SJSA1 (cell line): ENCODE measurements around the gene TICRR. TPM values are rescaled to one million over a fixed set of nuclear protein-coding genes. Genes with fewer than 3 reads are reported as not detected.

ENCODE experiments used
- DNase-seq, 2 experiments: peaks; one replicate each; pipeline ENCODE4 v3.0.0-alpha.2; 2015 to 2020; ENCODE audit warnings: low spot score in 2 of 2, low read depth in 1 of 2
- H3K27ac ChIP-seq: fragments of 250-450 bp; sonication (Bioruptor Pico); 2 replicates; pipeline ENCODE4 v1.5.1; 2020; ENCODE audit warnings: mild to moderate bottlenecking, moderate library complexity
- H3K27me3 ChIP-seq: fragments of 250-450 bp; sonication (Bioruptor Pico); replicated peaks from 2 replicates; pipeline ENCODE4 v1.5.1; 2020; ENCODE audit warnings: mild to moderate bottlenecking, moderate library complexity
- H3K36me3 ChIP-seq: fragments of 250-450 bp; sonication (Bioruptor Pico); 2 replicates; pipeline ENCODE4 v1.5.1; 2020; ENCODE audit warnings: mild to moderate bottlenecking
- H3K4me1 ChIP-seq: fragments of 250-450 bp; sonication (Bioruptor Pico); replicated peaks from 2 replicates; pipeline ENCODE4 v1.6.1; 2021; ENCODE audit warnings: mild to moderate bottlenecking
- H3K4me3 ChIP-seq: fragments of 250-450 bp; sonication (Bioruptor Pico); 2 replicates; pipeline ENCODE4 v1.5.1; 2020; ENCODE audit warnings: mild to moderate bottlenecking
- H3K9me3 ChIP-seq: fragments of 250-450 bp; sonication (Bioruptor Pico); replicated peaks from 2 replicates; pipeline ENCODE4 v1.5.1; 2020; ENCODE audit warnings: mild to moderate bottlenecking
- total RNA-seq: library from RNA; depleted of rRNA; stranded (reverse); fragments of >200 nt; shearing (Covaris generic); gene quantifications from 2 replicates; pipeline ENCODE4 v1.2.3, GENCODE V29; 2014

The TICRR gene
- total RNA-seq, 1 experiment from 2014 or later = 10.5 TPM

GRCh38 chr15:89660556-89660955 is 85.3 kb downstream of the TICRR start:
- no peak for DNase-seq
- Histone ChIP-seq H3K36me3 (no peaks in the 10 kb centered on the region), H3K4me3 (no peak overlapping the region), H3K4me1 (peaks cover 26% of the 10 kb centered on the region), H3K27me3 (no peaks in the 10 kb centered on the region), H3K9me3 (no peaks in the 10 kb centered on the region; the same call in 1 of the 2 replicates), H3K27ac (no peak overlapping the region)

- DNase-seq = peak; percentile 72 to 89
- peaks cover 29% of the 10 kb centered on the region for H3K4me1 ChIP-seq
- H3K9me3 ChIP-seq = no peaks in the 10 kb centered on the region; the same call in 1 of the 2 replicates
- no peaks in the 10 kb centered on the region for H3K36me3 ChIP-seq
- H3K27me3 ChIP-seq = no peaks in the 10 kb centered on the region
- peak overlapping the region; percentile 72 for H3K27ac ChIP-seq
- H3K4me3 ChIP-seq = peak overlapping the region; percentile 17; the same call in 1 of the 2 replicates
Observed at GRCh38 chr15:89662893-89663626, 87.8 kb downstream of the TICRR start.

GRCh38 chr15:89664441-89665350 is 89.4 kb downstream of the TICRR start:
- Histone ChIP-seq H3K4me3 (no peak overlapping the region), H3K27ac (no peak overlapping the region), H3K4me1 (peaks cover 29% of the 10 kb centered on the region), H3K27me3 (no peaks in the 10 kb centered on the region), H3K36me3 (no peaks in the 10 kb centered on the region), H3K9me3 (no peaks in the 10 kb centered on the region; the same call in 1 of the 2 replicates)
- no peak for DNase-seq

GRCh38 chr15:89665449-89666181 is 90.3 kb downstream of the TICRR start:
- Histone ChIP-seq H3K4me3 (peak overlapping the region; percentile 38), H3K4me1 (peaks cover 29% of the 10 kb centered on the region), H3K9me3 (no peaks in the 10 kb centered on the region; the same call in 1 of the 2 replicates), H3K27me3 (no peaks in the 10 kb centered on the region), H3K36me3 (no peaks in the 10 kb centered on the region), H3K27ac (no peak overlapping the region)
- peak in 1 of 2 experiments; percentile 60 for DNase-seq

- no peak for DNase-seq
- Histone ChIP-seq H3K9me3 (no peaks in the 10 kb centered on the region; the same call in 1 of the 2 replicates), H3K4me3 (no peak overlapping the region; the same call in 1 of the 2 replicates), H3K4me1 (peaks cover 29% of the 10 kb centered on the region), H3K27me3 (no peaks in the 10 kb centered on the region), H3K36me3 (no peaks in the 10 kb centered on the region), H3K27ac (no peak overlapping the region)
Observed at GRCh38 chr15:89666184-89666857, 91.1 kb downstream of the TICRR start.

- no peak for DNase-seq
- Histone ChIP-seq H3K36me3 (no peaks in the 10 kb centered on the region), H3K4me1 (peaks cover 27% of the 10 kb centered on the region), H3K27me3 (no peaks in the 10 kb centered on the region), H3K4me3 (no peak overlapping the region), H3K9me3 (no peaks in the 10 kb centered on the region; the same call in 1 of the 2 replicates), H3K27ac (no peak overlapping the region)
Observed at GRCh38 chr15:89666858-89667705, 91.8 kb downstream of the TICRR start.

- Histone ChIP-seq H3K9me3 (no peaks in the 10 kb centered on the region), H3K4me3 (no peak overlapping the region), H3K36me3 (no peaks in the 10 kb centered on the region), H3K4me1 (peaks cover 22% of the 10 kb centered on the region), H3K27me3 (no peaks in the 10 kb centered on the region), H3K27ac (no peak overlapping the region)
- DNase-seq = no peak
Observed at GRCh38 chr15:89667706-89667960, 92.4 kb downstream of the TICRR start.

- no peaks in the 10 kb centered on the region for H3K36me3 ChIP-seq
- H3K4me1 ChIP-seq = peaks cover 16% of the 10 kb centered on the region
- H3K27ac ChIP-seq = no peak overlapping the region
- no peaks in the 10 kb centered on the region for H3K27me3 ChIP-seq
- no peaks in the 10 kb centered on the region for H3K9me3 ChIP-seq
- DNase-seq = no peak
- H3K4me3 ChIP-seq = no peak overlapping the region
Observed at GRCh38 chr15:89668171-89668570, 92.9 kb downstream of the TICRR start.

- Histone ChIP-seq H3K4me3 (no peak overlapping the region), H3K4me1 (peaks cover 14% of the 10 kb centered on the region)
- no peak for DNase-seq
Observed at GRCh38 chr15:89669309-89669865, 94.1 kb downstream of the TICRR start.

GRCh38 chr15:89669941-89670340 is 94.7 kb downstream of the TICRR start:
- Histone ChIP-seq H3K36me3 (no peaks in the 10 kb centered on the region), H3K27me3 (no peaks in the 10 kb centered on the region), H3K4me1 (peaks cover 13% of the 10 kb centered on the region), H3K9me3 (no peaks in the 10 kb centered on the region), H3K27ac (no peak overlapping the region), H3K4me3 (no peak overlapping the region)
- no peak for DNase-seq

More at GRCh38 chr15:89669309-89669865, 94.1 kb downstream of the TICRR start:
- Histone ChIP-seq H3K36me3 (no peaks in the 10 kb centered on the region), H3K27me3 (no peaks in the 10 kb centered on the region), H3K9me3 (no peaks in the 10 kb centered on the region), H3K27ac (no peak overlapping the region)

- Histone ChIP-seq H3K27ac (no peak overlapping the region), H3K9me3 (no peaks in the 10 kb centered on the region), H3K4me3 (no peak overlapping the region), H3K36me3 (no peaks in the 10 kb centered on the region), H3K27me3 (no peaks in the 10 kb centered on the region), H3K4me1 (peaks cover 2% of the 10 kb centered on the region)
- DNase-seq = no peak
Observed at GRCh38 chr15:89670971-89671560, 95.8 kb downstream of the TICRR start.

GRCh38 chr15:89671687-89672086 is 96.4 kb downstream of the TICRR start:
- H3K4me1 ChIP-seq = no peaks in the 10 kb centered on the region
- H3K27ac ChIP-seq = no peak overlapping the region
- no peaks in the 10 kb centered on the region for H3K36me3 ChIP-seq
- H3K27me3 ChIP-seq = no peaks in the 10 kb centered on the region
- H3K4me3 ChIP-seq = no peak overlapping the region
- H3K9me3 ChIP-seq = no peaks in the 10 kb centered on the region
- no peak for DNase-seq
